Skeletal muscle cell (primary cell): Measurements from ENCODE around the gene GID8.

ENCODE experiments used
- DNase-seq: peaks from one replicate; pipeline ENCODE4 v3.0.0-alpha.2; 2010; ENCODE audit warnings: low read depth
- H3K4me3 ChIP-seq: 2 replicates; pipeline ENCODE4 v1.5.1; 2011; ENCODE audit warnings: low read depth, mild to moderate bottlenecking, control low read depth, low read length, moderate library complexity

Gene GID8

GRCh38 chr20:62976886-62977285 is 38.9 kb downstream of the GID8 start:
- DNase-seq: no peak
- H3K4me3 ChIP-seq: no peak overlapping the region

- no peak for DNase-seq
- H3K4me3 ChIP-seq: no peak overlapping the region
These were observed 39.9 kb downstream of the GID8 start for GRCh38 chr20:62977613-62978560.

GRCh38 chr20:62978561-62978943 is 40.6 kb downstream of the GID8 start:
- DNase-seq: no peak
- no peak overlapping the region for H3K4me3 ChIP-seq

GRCh38 chr20:62979310-62979709 is 41.4 kb downstream of the GID8 start:
- DNase-seq: no peak
- H3K4me3 ChIP-seq: no peak overlapping the region

- no peak overlapping the region for H3K4me3 ChIP-seq
- no peak for DNase-seq
These were observed 42.0 kb downstream of the GID8 start for GRCh38 chr20:62979876-62980373.

- no peak for DNase-seq
- no peak overlapping the region for H3K4me3 ChIP-seq
These were observed 42.5 kb downstream of the GID8 start for GRCh38 chr20:62980380-62980960.

- H3K4me3 ChIP-seq: no peak overlapping the region
- DNase-seq: no peak
These were observed 43.0 kb downstream of the GID8 start for GRCh38 chr20:62980970-62981369.

- no peak for DNase-seq
These were observed 44.5 kb downstream of the GID8 start for GRCh38 chr20:62982124-62983075.

GRCh38 chr20:62983210-62983609 is 45.3 kb downstream of the GID8 start:
- no peak for DNase-seq
- H3K4me3 ChIP-seq: no peak overlapping the region

More at GRCh38 chr20:62982124-62983075, 44.5 kb downstream of the GID8 start:
- H3K4me3 ChIP-seq: no peak overlapping the region

- H3K4me3 ChIP-seq: no peak overlapping the region
- DNase-seq: no peak
These were observed 46.9 kb downstream of the GID8 start for GRCh38 chr20:62984666-62985443.

GRCh38 chr20:62985444-62985778 is 47.5 kb downstream of the GID8 start:
- DNase-seq: no peak
- H3K4me3 ChIP-seq: no peak overlapping the region

GRCh38 chr20:62986257-62986800 is 48.4 kb downstream of the GID8 start:
- no peak for DNase-seq

GRCh38 chr20:62987114-62987513 is 49.2 kb downstream of the GID8 start:
- DNase-seq: no peak
- H3K4me3 ChIP-seq: no peak overlapping the region

More at GRCh38 chr20:62986257-62986800, 48.4 kb downstream of the GID8 start:
- no peak overlapping the region for H3K4me3 ChIP-seq

GRCh38 chr20:62989201-62989601 is 51.3 kb downstream of the GID8 start:
- no peak overlapping the region for H3K4me3 ChIP-seq
- DNase-seq: no peak

GRCh38 chr20:62990306-62990825 is 52.4 kb downstream of the GID8 start:
- DNase-seq: no peak
- no peak overlapping the region for H3K4me3 ChIP-seq

- H3K4me3 ChIP-seq: no peak overlapping the region
- DNase-seq: no peak
These were observed 53.4 kb downstream of the GID8 start for GRCh38 chr20:62991196-62991807.

GRCh38 chr20:62991863-62992262 is 53.9 kb downstream of the GID8 start:
- DNase-seq: no peak
- H3K4me3 ChIP-seq: no peak overlapping the region

- no peak for DNase-seq
- no peak overlapping the region for H3K4me3 ChIP-seq
These were observed 56.0 kb downstream of the GID8 start for GRCh38 chr20:62993856-62994494.
